Naive thymus-derived CD8-positive, alpha-beta T cell (primary cell): ENCODE results near the gene PSMD12. TPM values are rescaled to one million over a fixed set of nuclear protein-coding genes. Genes with fewer than 3 reads are reported as not detected.
"Not testable (repeated sequence)": the region's sequence is repeated elsewhere in the genome, so short reads cannot be mapped to it uniquely, and the experiment has no call there.

Experiments
- ATAC-seq, 2 donors: fragments of 150-1000 bp; cut with Tn5 transposase in 1 of 2; sonication (Bioruptor Pico), chemical (Tn5 transposase) in 1 of 2; 1 replicate in 1 of 2; 2 replicates in 1 of 2; pipeline ENCODE4 v1.10.0; 2021; ENCODE audit warnings: mild to moderate bottlenecking in 2 of 2, moderate library complexity in 2 of 2
- POLR2A ChIA-PET: fragments of 350-600 bp; sonication (Branson Sonifier 250); formaldehyde crosslinking; loops from one replicate; lab custom pipeline; 2021; ENCODE audit warnings: antibody characterized with exemption; lab: Charles Lee
- DNase-seq, 10 donors: peaks; one replicate each; pipeline versions ENCODE4 v3.0.0 to v3.0.0-alpha.2; 2020 to 2022
- H3K27ac Mint-ChIP-seq, 10 donors: one replicate each; pipeline ENCODE4 v1.8.0; 2020 to 2022; ENCODE audit warnings: mild to moderate bottlenecking in 10 of 10, mixed read lengths in 10 of 10, moderate library complexity in 4 of 10, inconsistent platforms in 1 of 10
- H3K27me3 Mint-ChIP-seq, 5 donors: one replicate each; pipeline ENCODE4 v1.8.0; 2021 to 2022; ENCODE audit warnings: mixed read lengths in 5 of 5
- H3K36me3 Mint-ChIP-seq, 3 donors: one replicate each; pipeline ENCODE4 v1.8.0; 2020 to 2022; ENCODE audit warnings: mixed read lengths in 3 of 3, mild to moderate bottlenecking in 2 of 3, inconsistent platforms in 1 of 3
- H3K4me1 Mint-ChIP-seq, 4 donors: one replicate each; pipeline ENCODE4 v1.8.0; 2021 to 2022; ENCODE audit warnings: mixed read lengths in 4 of 4
- H3K4me3 Mint-ChIP-seq, 10 donors: one replicate each; pipeline ENCODE4 v1.8.0; 2020 to 2022; ENCODE audit warnings: mild to moderate bottlenecking in 10 of 10, mixed read lengths in 10 of 10, moderate library complexity in 6 of 10, inconsistent platforms in 1 of 10
- H3K9me3 Mint-ChIP-seq, 9 donors: one replicate each; pipeline ENCODE4 v1.8.0; 2020 to 2022; ENCODE audit warnings: mixed read lengths in 9 of 9, mild to moderate bottlenecking in 3 of 9, inconsistent platforms in 1 of 9, moderate library complexity in 1 of 9
- polyA plus RNA-seq, 3 donors: library from polyadenylated mRNA; unstranded; fragments of 300-500 nt; fragmentation: Illumina TruSeq; gene quantifications; one replicate each; pipeline ENCODE4 v1.2.3, GENCODE V29; 2021
- total RNA-seq, 8 experiments: library from RNA in 2 of 8; stranded (reverse) in 2 of 8; gene quantifications; one replicate each; pipeline ENCODE4 v1.2.3 and lab custom pipeline; 2021 to 2026

Gene PSMD12
- total and polyA plus RNA-seq, 5 experiments from 2014 or later: 32.0 to 45.4 (median 33.0) TPM

- no peak for DNase-seq
- Mint-ChIP-seq H3K9me3 (no peaks in the 10 kb centered on the region), H3K27ac (no peak overlapping the region), H3K4me1 (peaks cover 0 to 18% (median 12%) of the 10 kb centered on the region in 4 donors), H3K27me3 (no peaks in the 10 kb centered on the region), H3K36me3 (peaks cover 0 to 87% (median 20%) of the 10 kb centered on the region in 3 donors), H3K4me3 (no peak overlapping the region)
- POLR2A ChIA-PET: no interaction called here
- ATAC-seq: no peak
Measured at GRCh38 chr17:67353161-67353560, 13.2 kb downstream of the PSMD12 start.

GRCh38 chr17:67349420-67349819 lies 17.0 kb downstream of the PSMD12 start:
- H3K9me3 Mint-ChIP-seq: no peaks in the 10 kb centered on the region
- POLR2A ChIA-PET: interaction anchor here (0.5 to 0.6 kb wide), 2 partner anchors 8 to 9 kb away, joined by 3 to 4 read pairs; no protein-coding TSS in a partner anchor
- H3K4me1 Mint-ChIP-seq: peaks cover 0 to 8% (median 5%) of the 10 kb centered on the region in 4 donors
- peak overlapping the region in 1 of 10 donors; percentile 5 for H3K27ac Mint-ChIP-seq
- no peak for ATAC-seq
- H3K4me3 Mint-ChIP-seq: no peak overlapping the region
- H3K27me3 Mint-ChIP-seq: no peaks in the 10 kb centered on the region
- H3K36me3 Mint-ChIP-seq: peaks cover 0 to 89% (median 26%) of the 10 kb centered on the region in 3 donors
- DNase-seq: no peak

- POLR2A ChIA-PET: no interaction called here
- DNase-seq: no peak
- Mint-ChIP-seq H3K27me3 (no peaks in the 10 kb centered on the region), H3K4me1 (peaks cover 0 to 5% (median 2%) of the 10 kb centered on the region in 4 donors), H3K4me3 (no peak overlapping the region), H3K27ac (peak overlapping the region in 3 of 10 donors; percentile 3 to 49 (median 34)), H3K9me3 (no peaks in the 10 kb centered on the region), H3K36me3 (peaks cover 0 to 89% (median 18%) of the 10 kb centered on the region in 3 donors)
- ATAC-seq: no peak
Measured at GRCh38 chr17:67347826-67348225, 18.6 kb downstream of the PSMD12 start.

GRCh38 chr17:67343237-67343636 lies 23.1 kb downstream of the PSMD12 start:
- POLR2A ChIA-PET: no interaction called here

GRCh38 chr17:67338353-67338752 lies 28.0 kb downstream of the PSMD12 start:
- POLR2A ChIA-PET, H3K4me1 Mint-ChIP-seq, DNase-seq, H3K4me3 Mint-ChIP-seq, H3K9me3 Mint-ChIP-seq, ATAC-seq, H3K27me3 Mint-ChIP-seq: not testable (repeated sequence)
- H3K36me3 Mint-ChIP-seq: peaks cover 0 to 44% (median 11%) of the 10 kb centered on the region in 3 donors
- peak overlapping the region in 3 of 10 donors; percentile 19 to 48 (median 27) for H3K27ac Mint-ChIP-seq

More at GRCh38 chr17:67343237-67343636, 23.1 kb downstream of the PSMD12 start:
- ATAC-seq (no peak), DNase-seq (no peak)
- peaks cover 0 to 4% (median under 1%) of the 10 kb centered on the region in 4 donors for H3K4me1 Mint-ChIP-seq
- H3K27me3 Mint-ChIP-seq: no peaks in the 10 kb centered on the region
- H3K4me3 Mint-ChIP-seq: no peak overlapping the region
- no peaks in the 10 kb centered on the region for H3K9me3 Mint-ChIP-seq
- peaks cover 0 to 92% (median 24%) of the 10 kb centered on the region in 3 donors for H3K36me3 Mint-ChIP-seq
- peak overlapping the region in 5 of 10 donors; percentile 2 to 45 (median 5) for H3K27ac Mint-ChIP-seq

GRCh38 chr17:67336859-67337258 lies 29.5 kb downstream of the PSMD12 start:
- no peak for ATAC-seq
- no peak for DNase-seq
- Mint-ChIP-seq H3K9me3 (no peaks in the 10 kb centered on the region), H3K27me3 (no peaks in the 10 kb centered on the region), H3K36me3 (peaks cover 0 to 29% (median 11%) of the 10 kb centered on the region in 3 donors), H3K4me1 (no peaks in the 10 kb centered on the region), H3K4me3 (no peak overlapping the region), H3K27ac (peak overlapping the region in 2 of 10 donors; percentile 19 to 67)
- POLR2A ChIA-PET: interaction anchor here (0.6 kb wide), 1 partner anchor 418 kb away, joined by 3 read pairs; no protein-coding TSS in a partner anchor

GRCh38 chr17:67335245-67335835 lies 31.0 kb downstream of the PSMD12 start:
- Mint-ChIP-seq H3K36me3 (peaks cover 0 to 14% (median 2%) of the 10 kb centered on the region in 3 donors), H3K9me3 (no peaks in the 10 kb centered on the region), H3K27ac (peak overlapping the region in 1 of 10 donors; percentile 28), H3K4me1 (no peaks in the 10 kb centered on the region), H3K27me3 (no peaks in the 10 kb centered on the region), H3K4me3 (no peak overlapping the region)
- DNase-seq: no peak
- ATAC-seq: no peak
- POLR2A ChIA-PET: interaction anchor here (0.7 kb wide), 1 partner anchor 14 kb away, joined by 5 read pairs; no protein-coding TSS in a partner anchor

- H3K27ac Mint-ChIP-seq: peak overlapping the region in 3 of 10 donors; percentile 19 to 55 (median 27)
- H3K9me3 Mint-ChIP-seq, H3K4me3 Mint-ChIP-seq, POLR2A ChIA-PET, ATAC-seq, DNase-seq, H3K4me1 Mint-ChIP-seq, H3K36me3 Mint-ChIP-seq, H3K27me3 Mint-ChIP-seq: not testable (repeated sequence)
Measured at GRCh38 chr17:67332162-67332508, 34.2 kb downstream of the PSMD12 start.

GRCh38 chr17:67331381-67332161 lies 34.8 kb downstream of the PSMD12 start:
- H3K4me1 Mint-ChIP-seq, H3K9me3 Mint-ChIP-seq, H3K36me3 Mint-ChIP-seq, H3K27me3 Mint-ChIP-seq, H3K4me3 Mint-ChIP-seq, ATAC-seq, DNase-seq, POLR2A ChIA-PET: not testable (repeated sequence)
- H3K27ac Mint-ChIP-seq: peak overlapping the region in 1 of 10 donors; percentile 19

GRCh38 chr17:67328026-67328425 lies 38.4 kb downstream of the PSMD12 start:
- POLR2A ChIA-PET: no interaction called here
- H3K27me3 Mint-ChIP-seq: no peaks in the 10 kb centered on the region
- peaks cover 0 to 1% (median 0%) of the 10 kb centered on the region in 4 donors for H3K4me1 Mint-ChIP-seq
- H3K27ac Mint-ChIP-seq: no peak overlapping the region
- no peak for DNase-seq
- peaks cover 0 to 4% (median 0%) of the 10 kb centered on the region in 9 donors for H3K9me3 Mint-ChIP-seq
- no peak overlapping the region for H3K4me3 Mint-ChIP-seq
- no peak for ATAC-seq
- H3K36me3 Mint-ChIP-seq: no peaks in the 10 kb centered on the region

- ATAC-seq, DNase-seq, H3K27me3 Mint-ChIP-seq, H3K4me1 Mint-ChIP-seq, H3K9me3 Mint-ChIP-seq, POLR2A ChIA-PET, H3K36me3 Mint-ChIP-seq, H3K27ac Mint-ChIP-seq, H3K4me3 Mint-ChIP-seq: not testable (repeated sequence)
Measured at GRCh38 chr17:67326959-67327745, 39.2 kb downstream of the PSMD12 start.

- no peak overlapping the region for H3K27ac Mint-ChIP-seq
- no peaks in the 10 kb centered on the region for H3K36me3 Mint-ChIP-seq
- no peak for ATAC-seq
- POLR2A ChIA-PET: no interaction called here
- DNase-seq: no peak
- H3K4me3 Mint-ChIP-seq: no peak overlapping the region
- H3K4me1 Mint-ChIP-seq: peaks cover 0 to 1% (median 0%) of the 10 kb centered on the region in 4 donors
- H3K27me3 Mint-ChIP-seq: no peaks in the 10 kb centered on the region
- peaks cover 0 to 4% (median 0%) of the 10 kb centered on the region in 9 donors for H3K9me3 Mint-ChIP-seq
Measured at GRCh38 chr17:67326440-67326839, 39.9 kb downstream of the PSMD12 start.
